ENCODE data around the gene STAT1.

The STAT1 gene

GRCh38 chr2:190948671-190949070 is 65.3 kb downstream of the STAT1 start:
- DNase-seq: no peak

- DNase-seq: no peak
Observed at GRCh38 chr2:190947711-190948251, 66.2 kb downstream of the STAT1 start.

- no peak for DNase-seq
Observed at GRCh38 chr2:190947141-190947540, 66.8 kb downstream of the STAT1 start.

- DNase-seq: no peak
Observed at GRCh38 chr2:190943706-190944105, 70.3 kb downstream of the STAT1 start.

- DNase-seq: no peak
Observed at GRCh38 chr2:190942697-190943096, 71.3 kb downstream of the STAT1 start.

- no peak for DNase-seq
Observed at GRCh38 chr2:190941571-190941970, 72.4 kb downstream of the STAT1 start.

- no peak for DNase-seq
Observed at GRCh38 chr2:190940454-190940853, 73.5 kb downstream of the STAT1 start.

- DNase-seq: no peak
Observed at GRCh38 chr2:190938771-190939335, 75.1 kb downstream of the STAT1 start.

GRCh38 chr2:190935054-190935453 is 78.9 kb downstream of the STAT1 start:
- no peak for DNase-seq

- DNase-seq: no peak
Observed at GRCh38 chr2:190933361-190933760, 80.6 kb downstream of the STAT1 start.

GRCh38 chr2:190932514-190932913 is 81.5 kb downstream of the STAT1 start:
- no peak for DNase-seq

- DNase-seq: no peak
Observed at GRCh38 chr2:190930411-190930810, 83.6 kb downstream of the STAT1 start.

- no peak for DNase-seq
Observed at GRCh38 chr2:190929919-190930318, 84.1 kb downstream of the STAT1 start.

GRCh38 chr2:190927301-190927700 is 86.7 kb downstream of the STAT1 start:
- DNase-seq: no peak

GRCh38 chr2:190922376-190922775 is 91.6 kb downstream of the STAT1 start:
- no peak for DNase-seq

- DNase-seq: no peak
Observed at GRCh38 chr2:190920085-190920484, 93.9 kb downstream of the STAT1 start.
